Aorta (tissue), 5 donors: ENCODE results near the gene ARHGAP22. TPM values are rescaled to one million over a fixed set of nuclear protein-coding genes. Genes with fewer than 3 reads are reported as not detected.
A peak's percentile ranks its signal among the peaks of the same experiment; 100 is the strongest.

Experiments
- ATAC-seq: fragments of 200-7000 bp; cut with Tn5 transposase; one replicate; pipeline ENCODE4 v1.9.1; 2022; ENCODE audit warnings: moderate library complexity; ENCODE audit not compliant: low FRiP score
- DNase-seq, 2 donors: peaks; one replicate each; pipeline ENCODE4 v3.0.0-alpha.2; 2020
- H3K27ac ChIP-seq, 2 donors: one replicate each; pipeline ENCODE4 v1.5.1; 2013; ENCODE audit warnings: low read length in 2 of 2, mild to moderate bottlenecking in 2 of 2, moderate library complexity in 2 of 2, control low read depth in 1 of 2, inconsistent platforms in 1 of 2, low read depth in 1 of 2
- H3K27me3 ChIP-seq, 2 donors: one replicate each; pipeline ENCODE4 v1.6.1; 2013; ENCODE audit warnings: control low read depth in 1 of 2, low read length in 1 of 2, mild to moderate bottlenecking in 1 of 2, moderate library complexity in 1 of 2; ENCODE audit not compliant: insufficient read depth in 2 of 2, control insufficient read depth in 1 of 2
- H3K36me3 ChIP-seq, 2 donors: one replicate each; pipeline ENCODE4 v1.6.1; 2013; ENCODE audit warnings: control low read depth in 1 of 2, low read length in 1 of 2, mild to moderate bottlenecking in 1 of 2; ENCODE audit not compliant: insufficient read depth in 2 of 2, control insufficient read depth in 1 of 2
- H3K4me1 ChIP-seq, 2 donors: one replicate each; pipeline ENCODE4 v1.6.1; 2013; ENCODE audit warnings: low read length in 2 of 2, control low read depth in 1 of 2, mild to moderate bottlenecking in 1 of 2, moderate library complexity in 1 of 2; ENCODE audit not compliant: insufficient read depth in 2 of 2, control insufficient read depth in 1 of 2
- H3K4me3 ChIP-seq, 2 donors: one replicate each; pipeline ENCODE4 v1.5.1; 2013; ENCODE audit warnings: low read length in 2 of 2, control low read depth in 1 of 2, mild to moderate bottlenecking in 1 of 2
- H3K9me3 ChIP-seq: one replicate; pipeline ENCODE4 v1.6.1; 2013; ENCODE audit warnings: mild to moderate bottlenecking, low read length; ENCODE audit not compliant: control insufficient read depth
- WGBS, 2 donors: extraction: QIAGEN DNeasy Blood & Tissue Kit; methylation state at CpG; one replicate each; pipeline ENCODE4 v1.1.7; 2013; 5-methylcytosine and 5-hydroxymethylcytosine counted together
- intact Hi-C, 2 donors: fragments of 100-400 bp; cut with DNase I; formaldehyde crosslinking; loops; one replicate each; pipeline versions ENCODE4 v1.14.2 to v1.15.0; 2022
- polyA plus RNA-seq, 2 donors: library from polyadenylated mRNA; stranded (reverse); fragments of 200-250 nt; gene quantifications; one replicate each; pipeline ENCODE4 v1.2.3, GENCODE V29; 2013
- total RNA-seq, 2 donors: library from RNA; stranded (reverse); fragmentation: NEBNext Ultra II Directional; extraction: Animal tissue kit (Norgen Biotek cat#: 25700); gene quantifications; one replicate each; pipeline ENCODE4 v1.2.1, GENCODE V29; 2021
- donor health status: healthy with polysubstance abuse.
- donor health status: Bipolar disorder and iron deficiency.
- donor health status: DM: no; HTN: no; CAD: no.
- donor health status: DM: no; HTN: no; CAD: no.
- donor health status: DM: yes; HTN: yes; CAD: no.

The ARHGAP22 gene
- total and polyA plus RNA-seq, 4 donors: 6.1 to 29.1 (median 17.1) TPM

DNA sequence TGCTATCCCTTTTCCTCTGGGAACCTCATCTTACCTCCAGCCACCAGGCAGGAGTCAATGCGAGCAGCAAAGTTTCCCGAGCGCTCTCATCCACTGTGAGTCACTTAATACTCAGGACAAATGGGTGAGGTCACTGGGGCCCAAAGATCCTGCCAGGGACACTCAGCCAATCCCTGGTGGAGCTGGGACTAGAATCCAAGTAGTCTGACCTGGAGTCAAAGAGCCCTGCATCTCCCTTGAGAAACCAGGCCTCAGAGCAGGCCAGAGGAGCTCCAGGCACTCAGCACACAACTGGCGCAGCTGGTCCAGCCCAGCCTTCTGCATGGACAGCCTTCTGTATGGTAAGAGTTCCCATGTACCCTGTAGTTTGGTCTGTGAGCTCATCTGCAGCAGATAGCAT, 156.1 kb downstream of the ARHGAP22 start:
- Histone ChIP-seq H3K36me3 (no peaks in the 10 kb centered on the region), H3K4me3 (no peak overlapping the region), H3K27me3 (no peaks in the 10 kb centered on the region), H3K9me3 (no peaks in the 10 kb centered on the region), H3K4me1 (no peaks in the 10 kb centered on the region), H3K27ac (no peak overlapping the region)
- DNase-seq (peak in 1 of 2 donors; percentile 22), ATAC-seq (no peak)
- 60 to 70% methylated on average over 4 of the region's 4 CpGs for whole genome bisulfite sequencing, 2 donors
- intact Hi-C loops: no loop called here

DNA sequence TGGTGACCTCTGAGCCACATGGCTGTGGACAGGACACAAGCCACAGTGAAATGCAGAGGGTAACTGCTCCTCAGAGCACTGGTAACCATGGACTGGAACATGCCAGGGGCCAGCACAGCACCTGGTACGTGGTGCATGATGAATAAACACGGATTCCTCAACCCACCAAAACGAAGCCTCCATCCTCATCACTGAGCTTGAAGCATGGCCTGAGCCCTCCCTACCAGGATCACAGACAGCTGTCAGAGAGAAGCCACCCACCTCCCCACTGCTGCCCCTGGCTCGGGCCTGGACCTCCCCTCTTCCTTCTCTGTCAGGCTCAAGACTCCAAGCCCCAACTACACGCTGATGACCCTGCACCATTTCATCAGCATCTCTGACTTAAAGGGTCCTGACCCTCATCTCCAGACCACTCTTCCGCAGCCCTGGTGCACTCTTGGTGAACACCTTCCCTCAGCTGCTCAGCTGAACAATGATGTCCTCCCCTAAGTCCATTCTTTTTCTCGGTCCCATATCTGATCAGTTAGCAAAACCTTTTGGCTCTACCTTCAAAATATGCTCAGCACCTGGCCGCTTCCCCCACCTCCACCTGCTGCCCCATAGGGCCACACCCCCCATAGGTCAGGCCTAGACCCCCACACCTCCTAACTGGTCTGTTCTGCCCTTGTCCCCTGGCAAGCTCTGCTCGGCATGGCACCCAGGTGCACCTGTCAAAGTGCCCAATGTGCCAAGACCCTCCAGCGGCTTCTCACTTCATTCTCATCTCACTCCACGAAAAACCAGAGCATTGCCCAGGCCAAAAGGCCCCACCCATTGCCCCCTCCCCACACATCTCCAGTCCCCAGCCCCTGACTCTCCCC, 157.3 kb downstream of the ARHGAP22 start:
- no peaks in the 10 kb centered on the region for H3K27me3 ChIP-seq
- H3K4me3 ChIP-seq: no peak overlapping the region
- H3K27ac ChIP-seq: no peak overlapping the region
- no peak for ATAC-seq
- WGBS, 2 donors: 93 to 96% methylated on average over 11 of the region's 11 CpGs
- intact Hi-C loops: no loop called here
- no peaks in the 10 kb centered on the region for H3K4me1 ChIP-seq
- peak; percentile 36 to 70 for DNase-seq
- no peaks in the 10 kb centered on the region for H3K9me3 ChIP-seq
- H3K36me3 ChIP-seq: no peaks in the 10 kb centered on the region

DNA sequence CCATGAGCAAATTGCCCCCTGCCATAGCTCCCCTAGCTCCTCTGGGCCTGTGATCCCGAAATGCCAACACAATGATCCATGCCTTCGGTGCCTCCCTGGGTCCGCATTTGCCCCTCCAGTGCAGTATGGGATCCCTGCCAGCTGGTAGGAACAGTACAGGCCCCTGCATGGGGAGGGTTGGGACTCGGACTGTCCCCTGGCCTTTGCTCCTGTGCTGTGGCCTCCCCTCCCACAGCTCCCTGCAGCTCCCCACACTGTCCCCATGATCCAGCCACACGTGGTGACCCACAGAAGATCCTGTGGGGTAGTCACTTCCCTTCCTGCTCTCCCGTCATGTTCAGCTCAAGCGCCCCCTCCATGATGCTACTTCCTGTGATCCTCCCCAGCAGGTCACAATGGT, 158.1 kb downstream of the ARHGAP22 start:
- intact Hi-C loops: no loop called here
- DNase-seq (peak; percentile 44 to 51), ATAC-seq (no peak)
- Histone ChIP-seq H3K9me3 (no peaks in the 10 kb centered on the region), H3K4me3 (no peak overlapping the region), H3K36me3 (no peaks in the 10 kb centered on the region), H3K4me1 (no peaks in the 10 kb centered on the region), H3K27ac (no peak overlapping the region), H3K27me3 (no peaks in the 10 kb centered on the region)
- WGBS, 2 donors: 90% methylated on average over 7 of the region's 7 CpGs

DNA sequence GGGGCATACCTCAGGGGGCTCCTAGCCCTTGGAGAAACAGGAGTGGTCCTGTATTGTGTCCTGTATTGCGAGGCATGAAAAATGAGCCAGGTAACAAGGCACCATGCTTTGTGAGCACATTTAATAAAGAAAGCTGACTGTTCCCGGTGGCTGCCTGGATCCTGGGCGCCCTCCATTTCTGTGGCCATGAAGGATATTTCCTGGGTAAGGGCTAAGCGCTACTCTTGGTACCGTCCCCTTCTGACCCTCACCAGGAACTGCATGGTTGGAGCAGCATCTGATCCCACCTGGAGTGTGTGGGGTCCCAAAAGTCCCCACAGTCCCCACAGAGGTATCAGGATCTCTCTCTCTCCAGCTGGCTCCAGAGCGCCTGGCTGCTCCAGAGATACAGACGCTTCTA, 158.9 kb downstream of the ARHGAP22 start:
- no peaks in the 10 kb centered on the region for H3K4me1 ChIP-seq
- H3K27ac ChIP-seq: no peak overlapping the region
- ATAC-seq (no peak), DNase-seq (no peak)
- 90 to 95% methylated on average over 7 of the region's 7 CpGs for WGBS, 2 donors
- intact Hi-C loops: no loop called here
- no peaks in the 10 kb centered on the region for H3K36me3 ChIP-seq
- H3K4me3 ChIP-seq: no peak overlapping the region
- H3K27me3 ChIP-seq: no peaks in the 10 kb centered on the region
- H3K9me3 ChIP-seq: no peaks in the 10 kb centered on the region

GRCh38 chr10:48444861-48445841, 159.7 kb downstream of the ARHGAP22 start:
- Histone ChIP-seq H3K9me3 (no peaks in the 10 kb centered on the region), H3K4me3 (no peak overlapping the region), H3K36me3 (no peaks in the 10 kb centered on the region), H3K27me3 (no peaks in the 10 kb centered on the region), H3K27ac (no peak overlapping the region), H3K4me1 (no peaks in the 10 kb centered on the region)
- ATAC-seq (no peak), DNase-seq (peak; percentile 22 to 62)
- intact Hi-C loops: no loop called here
- 79 to 83% methylated on average over 18 to 20 of the region's 20 CpGs for WGBS, 2 donors

GRCh38 chr10:48444266-48444665, 160.6 kb downstream of the ARHGAP22 start:
- no peaks in the 10 kb centered on the region for H3K36me3 ChIP-seq
- H3K9me3 ChIP-seq: no peaks in the 10 kb centered on the region
- ATAC-seq (no peak), DNase-seq (no peak)
- intact Hi-C loops: no loop called here
- H3K4me1 ChIP-seq: no peaks in the 10 kb centered on the region
- H3K4me3 ChIP-seq: no peak overlapping the region
- 52 to 60% methylated on average over 2 of the region's 2 CpGs for WGBS, 2 donors
- H3K27me3 ChIP-seq: no peaks in the 10 kb centered on the region
- H3K27ac ChIP-seq: no peak overlapping the region

DNA sequence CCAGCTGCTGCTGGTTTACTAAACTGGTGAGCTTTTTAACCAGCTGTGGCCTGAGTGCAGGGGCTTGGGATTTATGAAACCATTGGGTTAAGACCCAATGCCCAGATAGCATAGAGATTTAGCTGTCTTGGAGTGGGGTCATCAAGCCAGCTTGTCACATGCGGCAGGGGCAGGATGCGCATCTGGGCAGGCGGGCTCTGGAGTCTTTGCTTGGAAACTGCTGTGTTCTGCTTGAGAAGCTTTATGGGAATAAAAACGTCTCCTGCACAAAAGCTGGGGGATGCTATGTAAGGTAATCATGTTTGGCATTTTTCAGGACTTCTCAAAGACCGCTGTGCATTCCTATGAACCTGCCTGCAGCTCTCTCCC, 162.1 kb downstream of the ARHGAP22 start:
- Histone ChIP-seq H3K27me3 (no peaks in the 10 kb centered on the region), H3K36me3 (no peaks in the 10 kb centered on the region), H3K4me3 (no peak overlapping the region), H3K9me3 (no peaks in the 10 kb centered on the region), H3K4me1 (no peaks in the 10 kb centered on the region), H3K27ac (no peak overlapping the region)
- WGBS, 2 donors: 78 to 85% methylated on average over 5 of the region's 5 CpGs
- intact Hi-C loops: no loop called here
- no peak for DNase-seq
- ATAC-seq: no peak

GRCh38 chr10:48442090-48442808, 162.6 kb downstream of the ARHGAP22 start:
- ATAC-seq (no peak), DNase-seq (peak in 1 of 2 donors; percentile 41)
- intact Hi-C loops: no loop called here
- no peak overlapping the region for H3K4me3 ChIP-seq
- H3K9me3 ChIP-seq: no peaks in the 10 kb centered on the region
- 86 to 91% methylated on average over 11 of the region's 11 CpGs for WGBS, 2 donors
- no peaks in the 10 kb centered on the region for H3K27me3 ChIP-seq
- no peak overlapping the region for H3K27ac ChIP-seq
- no peaks in the 10 kb centered on the region for H3K36me3 ChIP-seq
- H3K4me1 ChIP-seq: no peaks in the 10 kb centered on the region
